Measurements from ENCODE around the gene CREB3L2.

GRCh38 chr7:137948845-137949330 is 53.0 kb downstream of the CREB3L2 start:
- TF ChIP-seq CTCF (IDR thresholded peaks at IDR 0.05; ENCODE audit: insufficient read depth, low read length, poor library complexity, severe bottlenecking) (no peak), EZH2phosphoT487 (conservative IDR thresholded peaks at IDR 0.05; ENCODE audit: low read length) (no peak)

Measured in SU-DHL-6 (cell line).